GM12874 (cell line): ENCODE results near the gene NMUR1.

Experiments used
- TF ChIP-seq, protein P1 (sequence below): IDR thresholded peaks from 2 replicates; pipeline ENCODE4 v1.5.1; 2011; ENCODE audit warnings: low read depth, mild to moderate bottlenecking, control low read depth, low read length, moderate library complexity; ENCODE audit not compliant: insufficient read depth

Gene NMUR1

DNA sequence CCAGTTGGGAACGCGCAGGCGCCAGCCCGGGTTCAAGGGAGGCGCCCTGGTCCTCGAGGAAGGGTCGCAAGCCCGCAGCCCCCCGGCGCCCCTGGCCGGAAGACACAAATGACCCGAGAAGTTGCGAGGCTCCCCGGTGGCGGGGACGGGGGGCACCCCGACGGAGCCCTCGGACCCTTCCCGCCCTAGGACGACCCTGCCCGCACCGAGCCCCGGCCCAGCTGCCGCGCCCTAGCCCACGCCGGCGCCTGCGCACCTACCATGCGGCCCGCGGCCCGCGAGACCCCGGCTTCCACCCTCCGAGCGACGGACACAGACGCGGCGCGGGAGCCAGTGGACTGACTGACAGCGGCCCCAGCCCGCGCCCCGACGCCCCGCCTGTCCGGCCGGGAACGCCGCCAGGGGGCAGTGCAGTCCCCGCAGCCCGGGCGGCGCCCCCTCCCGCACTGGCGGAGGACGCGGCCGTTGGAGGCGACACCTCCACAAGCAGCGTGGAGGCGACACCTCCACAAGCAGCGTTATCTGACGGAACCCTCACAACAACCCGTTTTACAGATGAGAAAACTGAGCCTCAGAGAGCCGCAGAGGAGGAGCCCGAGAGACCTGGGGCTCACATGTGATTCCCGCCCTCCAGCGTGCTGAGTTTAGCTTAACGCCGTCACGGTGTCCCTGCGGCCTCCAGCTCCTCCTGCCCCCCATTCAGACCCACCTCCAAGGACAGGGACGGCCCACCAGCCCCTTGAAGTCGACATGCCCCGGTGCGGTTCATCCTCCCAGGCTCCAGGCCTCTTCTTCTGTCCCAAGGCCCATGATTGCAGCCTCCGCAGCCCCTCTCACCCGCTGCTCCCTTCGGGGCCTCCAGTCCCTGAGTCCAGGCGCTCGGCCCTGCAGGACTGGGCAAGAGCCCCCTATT, at the start of gene NMUR1:
NMUR1 (minus strand) TSS at position 347 of the 913 bp plus-strand sequence; CDS start at position 263, 84 bp downstream.
- TF ChIP-seq, protein P1, sequence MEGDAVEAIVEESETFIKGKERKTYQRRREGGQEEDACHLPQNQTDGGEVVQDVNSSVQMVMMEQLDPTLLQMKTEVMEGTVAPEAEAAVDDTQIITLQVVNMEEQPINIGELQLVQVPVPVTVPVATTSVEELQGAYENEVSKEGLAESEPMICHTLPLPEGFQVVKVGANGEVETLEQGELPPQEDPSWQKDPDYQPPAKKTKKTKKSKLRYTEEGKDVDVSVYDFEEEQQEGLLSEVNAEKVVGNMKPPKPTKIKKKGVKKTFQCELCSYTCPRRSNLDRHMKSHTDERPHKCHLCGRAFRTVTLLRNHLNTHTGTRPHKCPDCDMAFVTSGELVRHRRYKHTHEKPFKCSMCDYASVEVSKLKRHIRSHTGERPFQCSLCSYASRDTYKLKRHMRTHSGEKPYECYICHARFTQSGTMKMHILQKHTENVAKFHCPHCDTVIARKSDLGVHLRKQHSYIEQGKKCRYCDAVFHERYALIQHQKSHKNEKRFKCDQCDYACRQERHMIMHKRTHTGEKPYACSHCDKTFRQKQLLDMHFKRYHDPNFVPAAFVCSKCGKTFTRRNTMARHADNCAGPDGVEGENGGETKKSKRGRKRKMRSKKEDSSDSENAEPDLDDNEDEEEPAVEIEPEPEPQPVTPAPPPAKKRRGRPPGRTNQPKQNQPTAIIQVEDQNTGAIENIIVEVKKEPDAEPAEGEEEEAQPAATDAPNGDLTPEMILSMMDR = peak; percentile 84

DNA sequence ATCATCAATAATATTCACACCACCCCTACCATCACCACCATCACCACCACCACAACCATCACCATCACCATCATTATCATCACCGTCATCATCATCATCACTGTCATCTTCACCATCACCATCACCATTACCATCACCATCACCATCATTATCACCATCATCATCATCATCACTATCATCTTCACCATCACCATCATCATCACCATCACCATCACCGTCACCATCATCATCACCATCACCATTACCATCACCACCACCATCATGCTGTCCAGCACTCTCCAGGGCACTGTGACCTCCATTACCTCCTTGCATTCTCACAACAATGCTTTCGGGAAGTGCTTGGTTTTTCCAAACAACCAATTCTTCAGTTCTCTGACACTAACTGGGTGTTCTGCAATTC, 49.3 kb upstream of the NMUR1 start:
- TF ChIP-seq, protein P1 = no peak

GRCh38 chr2:231576465-231576864, 46.2 kb upstream of the NMUR1 start:
- TF ChIP-seq, protein P1 = no peak

DNA sequence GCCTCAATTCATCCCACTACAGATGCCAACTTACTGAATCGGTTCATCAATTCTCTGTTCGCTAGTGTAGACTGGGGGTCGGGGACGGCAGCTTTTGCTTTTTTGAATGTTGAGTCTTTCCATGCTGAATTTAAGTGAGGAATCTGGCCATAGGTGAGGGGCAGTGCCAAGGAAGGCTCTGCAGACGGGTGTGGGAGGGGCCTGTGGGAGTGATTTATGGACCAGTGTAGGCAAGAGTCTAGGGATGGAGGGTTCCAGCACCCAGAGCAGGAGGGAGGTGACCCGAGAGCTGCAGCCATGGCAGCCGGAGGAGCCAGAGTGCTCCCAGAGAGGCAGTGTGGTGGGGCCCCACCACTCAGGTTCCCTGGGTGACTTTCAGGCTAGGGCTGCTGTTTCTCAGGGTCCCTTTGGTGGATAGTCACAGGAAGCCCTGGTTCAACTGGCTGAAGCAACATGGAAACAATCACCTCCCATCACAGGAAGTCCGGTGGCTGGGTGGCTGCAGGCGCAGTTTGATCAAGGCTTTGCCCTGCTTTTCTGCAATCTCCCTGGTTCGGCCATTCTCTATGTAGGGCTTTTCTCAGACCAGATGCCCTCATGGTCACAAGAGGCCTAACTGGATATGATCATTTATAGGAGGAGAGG, 45.5 kb upstream of the NMUR1 start:
- TF ChIP-seq, protein P1 = no peak

DNA sequence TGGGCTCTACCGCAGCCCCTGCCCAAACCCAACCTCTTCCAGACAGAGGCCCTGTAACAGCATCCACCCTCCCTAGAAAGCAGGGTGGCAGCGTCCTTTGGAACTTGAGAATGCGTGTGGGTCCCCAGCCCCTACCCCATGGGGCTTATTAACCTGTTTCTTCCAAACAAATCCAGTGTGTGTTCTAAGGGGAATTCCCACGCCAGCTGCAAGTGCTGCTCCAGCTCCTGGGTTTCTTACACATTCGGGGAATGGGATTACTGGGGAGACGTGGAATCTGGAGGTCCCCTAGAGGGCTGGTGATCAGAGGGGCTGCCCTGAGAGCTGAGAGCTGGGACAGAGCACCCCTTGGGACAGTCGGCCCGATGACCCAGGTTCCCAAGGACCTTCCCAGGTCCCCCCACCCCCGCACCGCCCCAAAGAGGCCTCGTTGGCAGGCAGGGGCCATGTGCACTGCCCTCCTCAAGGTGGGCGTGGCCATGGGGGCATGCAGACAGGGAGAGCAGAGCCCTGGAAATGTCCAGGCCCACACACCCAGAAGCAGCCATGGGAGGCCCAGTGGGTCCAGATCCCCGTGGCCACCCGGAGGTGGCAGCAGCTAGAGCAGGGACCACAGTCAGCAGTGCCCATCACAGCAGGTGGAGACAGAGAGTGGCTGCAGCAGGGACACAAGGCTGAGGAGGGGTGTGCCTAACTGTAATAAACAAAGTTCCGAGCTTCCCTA, 43.6 kb upstream of the NMUR1 start:
- TF ChIP-seq, protein P1 = no peak

DNA sequence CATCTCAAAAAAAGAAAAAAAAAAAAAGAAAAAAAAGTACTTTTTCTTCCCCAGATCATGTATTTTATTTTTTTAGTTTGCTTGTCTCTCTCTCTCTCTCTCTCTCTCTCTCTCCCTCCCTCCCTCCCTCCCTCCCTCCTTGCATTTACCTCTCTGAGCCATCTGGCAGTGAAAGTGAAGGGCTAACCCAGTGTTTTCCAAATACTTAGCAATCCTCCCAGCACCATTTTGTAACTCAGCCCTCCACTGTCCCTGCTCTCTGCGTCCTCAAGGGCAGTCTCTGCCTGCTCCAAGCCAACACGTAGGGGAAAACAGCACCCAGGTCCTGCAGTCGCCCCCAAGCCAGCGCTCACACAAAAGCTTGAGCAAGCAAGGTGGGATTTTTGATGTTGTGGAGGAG, 42.9 kb upstream of the NMUR1 start:
- TF ChIP-seq, protein P1 = no peak

GRCh38 chr2:231571661-231572191, 41.5 kb upstream of the NMUR1 start:
- TF ChIP-seq, protein P1 = no peak
